MG63 (cell line): ENCODE data around the gene VGLL4. TPM values are rescaled to one million over a fixed set of nuclear protein-coding genes. Genes with fewer than 3 reads are reported as not detected.
"Not testable (repeated sequence)": the region's sequence is repeated elsewhere in the genome, so short reads cannot be mapped to it uniquely, and the experiment has no call there.

Source experiments
- DNase-seq: peaks from one replicate; pipeline ENCODE4 v3.0.0-alpha.2; 2020
- H3K27me3 ChIP-seq: fragments of 250-450 bp; sonication (Bioruptor Pico); 2 replicates; pipeline ENCODE4 v1.5.1; 2020; ENCODE audit warnings: mild to moderate bottlenecking, moderate library complexity
- H3K36me3 ChIP-seq: fragments of 250-450 bp; sonication (Bioruptor Pico); 2 replicates; pipeline ENCODE4 v1.5.1; 2020; ENCODE audit warnings: mild to moderate bottlenecking, moderate library complexity
- H3K4me3 ChIP-seq: fragments of 250-450 bp; sonication (Bioruptor Pico); 2 replicates; pipeline ENCODE4 v1.5.1; 2020; ENCODE audit warnings: mild to moderate bottlenecking, moderate library complexity
- H3K9me3 ChIP-seq: fragments of 250-450 bp; sonication (Bioruptor Pico); 2 replicates; pipeline ENCODE4 v1.5.1; 2020; ENCODE audit warnings: mild to moderate bottlenecking, moderate library complexity
- total RNA-seq: library from RNA; depleted of rRNA; stranded (reverse); fragments of >200 nt; shearing (Covaris generic); gene quantifications from 2 replicates; pipeline ENCODE4 v1.2.3, GENCODE V29; 2014; ENCODE audit warnings: low replicate concordance; rRNA removed

VGLL4 gene, protein sequence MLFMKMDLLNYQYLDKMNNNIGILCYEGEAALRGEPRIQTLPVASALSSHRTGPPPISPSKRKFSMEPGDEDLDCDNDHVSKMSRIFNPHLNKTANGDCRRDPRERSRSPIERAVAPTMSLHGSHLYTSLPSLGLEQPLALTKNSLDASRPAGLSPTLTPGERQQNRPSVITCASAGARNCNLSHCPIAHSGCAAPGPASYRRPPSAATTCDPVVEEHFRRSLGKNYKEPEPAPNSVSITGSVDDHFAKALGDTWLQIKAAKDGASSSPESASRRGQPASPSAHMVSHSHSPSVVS
- total RNA-seq = 21.1 and 42.2 TPM in 2 replicates

DNA sequence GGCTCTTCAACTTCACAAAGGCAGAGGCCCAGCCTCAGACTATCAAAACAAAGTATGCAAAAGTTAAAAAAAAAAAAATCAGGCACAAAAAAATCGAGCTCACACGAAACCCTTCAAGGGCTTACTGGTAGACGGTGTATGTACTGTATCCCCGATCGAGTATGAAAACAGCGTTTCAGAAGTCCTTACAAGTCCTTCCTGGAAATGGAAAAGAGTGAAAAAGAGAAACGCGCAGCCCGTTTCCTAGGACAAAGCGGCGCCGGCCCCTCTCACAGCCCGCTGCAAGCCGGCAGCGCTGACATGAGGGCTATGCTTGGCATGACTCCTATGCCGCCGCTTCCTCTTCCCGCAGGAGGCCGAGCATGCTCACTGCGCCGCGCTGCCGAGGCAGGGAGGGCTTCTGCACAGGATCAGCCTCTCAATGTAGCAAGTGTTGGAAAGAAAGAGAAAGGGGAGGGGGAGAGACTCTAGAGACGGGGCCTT lies at the start of gene VGLL4:
VGLL4 (minus strand) TSS at position 311 of the 483 bp plus-strand sequence. CDS start 397 bp downstream, outside the sequence.
- Histone ChIP-seq H3K27me3 (no peaks in the 10 kb centered on the region), H3K4me3 (peak within 1 kb of the TSS; percentile 64), H3K36me3 (peaks cover 8% of the 10 kb centered on the region; the same call in 1 of the 2 replicates), H3K9me3 (no peaks in the 10 kb centered on the region)
- DNase-seq = peak; percentile 93

DNA sequence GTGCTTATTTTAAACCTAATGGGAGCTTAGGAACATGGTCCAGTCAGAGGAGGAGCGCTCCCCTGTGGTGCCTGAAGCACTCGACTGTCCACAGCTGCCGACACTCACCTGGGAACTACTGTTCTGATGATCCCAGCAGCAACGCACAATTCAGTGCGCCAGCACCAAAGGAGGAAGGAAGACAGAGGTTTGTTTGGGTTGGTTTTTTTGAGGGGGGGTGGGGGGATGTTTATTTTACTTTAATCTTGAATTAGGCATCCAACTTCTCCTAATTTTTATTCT lies 48.8 kb upstream of the VGLL4 start:
- Histone ChIP-seq H3K27me3 (no peaks in the 10 kb centered on the region), H3K36me3 (no peaks in the 10 kb centered on the region), H3K9me3 (no peaks in the 10 kb centered on the region), H3K4me3 (no peak overlapping the region)
- no peak for DNase-seq

DNA sequence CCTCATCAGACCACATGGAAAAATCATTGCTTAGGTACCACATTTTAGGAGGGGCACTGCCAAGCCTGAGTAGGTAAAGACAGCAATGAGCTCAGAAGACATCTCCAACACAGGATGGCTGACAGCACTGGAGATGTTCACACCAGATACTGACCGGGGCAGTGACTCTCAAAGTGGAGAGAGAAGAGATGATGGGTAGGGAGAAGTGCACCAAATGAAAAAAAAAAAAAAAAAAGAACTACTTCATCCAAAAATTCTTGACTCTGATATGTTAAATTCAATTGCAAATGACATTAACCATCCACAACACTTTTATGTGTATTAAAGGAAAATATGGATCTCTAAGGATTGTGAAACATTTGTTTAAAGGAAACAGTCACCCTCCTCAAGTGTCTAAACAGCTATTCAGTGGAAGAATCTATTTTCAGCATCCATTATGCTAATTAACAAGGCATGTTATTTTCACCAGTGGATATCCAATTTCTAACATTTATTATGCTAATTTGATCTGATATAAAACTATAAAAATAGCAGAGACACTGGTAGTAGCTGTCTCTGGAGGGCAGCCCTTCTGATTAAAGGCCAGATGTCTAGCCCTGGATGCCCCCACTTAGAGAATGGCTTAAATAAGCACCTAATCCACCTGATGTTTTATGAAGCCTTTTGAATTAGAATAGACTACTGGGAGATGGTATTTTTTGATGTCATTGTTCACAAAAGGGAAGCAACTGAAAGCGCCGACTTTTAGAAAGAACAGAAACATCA lies 48.2 kb upstream of the VGLL4 start:
- Histone ChIP-seq H3K27me3 (no peaks in the 10 kb centered on the region), H3K4me3 (no peak overlapping the region), H3K9me3 (no peaks in the 10 kb centered on the region), H3K36me3 (no peaks in the 10 kb centered on the region)
- DNase-seq = no peak

DNA sequence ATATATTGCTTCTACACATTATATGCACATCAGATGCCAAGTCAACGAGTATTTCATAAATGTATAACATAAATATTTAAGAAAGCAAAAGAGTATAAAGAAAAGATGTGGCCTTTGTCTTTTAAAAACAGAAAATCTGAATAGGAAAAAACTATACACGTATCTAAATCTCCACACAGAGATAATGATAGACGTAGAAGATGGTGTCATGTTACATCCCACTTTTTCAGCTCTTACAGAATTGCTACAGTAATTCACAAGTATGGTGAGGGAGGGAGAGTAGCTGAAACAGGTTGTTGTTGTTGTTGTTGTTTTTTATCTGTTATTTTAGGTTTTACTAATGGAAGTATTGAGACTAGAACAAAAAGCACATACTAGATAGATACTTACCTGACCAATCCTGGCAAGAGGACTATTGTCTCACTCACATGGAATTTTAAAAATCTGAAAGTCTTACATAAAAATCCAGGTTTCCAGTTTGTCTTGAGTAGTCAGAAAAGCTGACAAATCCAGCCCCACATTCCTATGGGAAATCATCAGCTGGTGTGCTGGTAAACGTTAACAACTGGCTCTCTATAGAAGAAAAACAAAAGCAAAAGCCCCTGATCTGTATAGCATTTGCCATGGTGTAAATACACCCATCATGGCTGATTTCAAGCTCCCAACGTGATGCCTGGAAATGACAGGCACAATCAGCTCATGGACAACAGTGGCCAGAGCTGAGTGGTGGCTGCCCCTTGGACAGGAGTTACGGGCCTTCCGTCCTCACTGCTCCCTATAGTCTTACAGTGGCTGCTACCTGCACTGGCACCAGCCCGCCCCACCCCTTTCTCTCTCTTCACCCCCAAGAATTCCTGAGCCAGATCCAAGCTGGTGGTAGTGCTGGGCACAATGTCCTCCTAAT lies 47.4 kb upstream of the VGLL4 start:
- H3K36me3 ChIP-seq = no peaks in the 10 kb centered on the region
- H3K27me3 ChIP-seq = no peaks in the 10 kb centered on the region
- H3K4me3 ChIP-seq = no peak overlapping the region
- no peaks in the 10 kb centered on the region for H3K9me3 ChIP-seq
- no peak for DNase-seq

DNA sequence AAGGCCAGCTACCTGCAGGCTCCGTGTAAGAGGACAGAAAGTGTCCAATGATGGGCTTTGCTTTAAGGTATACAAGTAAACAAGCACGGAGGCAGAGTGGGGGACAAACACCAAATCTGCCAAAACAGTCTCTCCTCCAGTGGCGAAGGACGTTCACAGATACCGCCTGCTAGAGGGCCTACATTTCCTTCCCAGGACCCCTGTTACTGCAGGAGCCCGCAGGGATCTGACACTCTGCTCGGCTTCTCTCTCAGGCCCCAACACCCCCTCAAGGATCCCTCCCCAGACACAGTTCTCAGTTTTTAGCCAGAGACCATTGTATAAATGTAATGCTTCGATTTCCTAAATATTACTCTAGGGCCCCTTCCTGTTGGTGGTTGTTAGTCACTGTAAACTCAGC lies 46.0 kb upstream of the VGLL4 start:
- Histone ChIP-seq H3K27me3 (no peaks in the 10 kb centered on the region), H3K9me3 (no peaks in the 10 kb centered on the region), H3K36me3 (no peaks in the 10 kb centered on the region), H3K4me3 (no peak overlapping the region)
- no peak for DNase-seq

DNA sequence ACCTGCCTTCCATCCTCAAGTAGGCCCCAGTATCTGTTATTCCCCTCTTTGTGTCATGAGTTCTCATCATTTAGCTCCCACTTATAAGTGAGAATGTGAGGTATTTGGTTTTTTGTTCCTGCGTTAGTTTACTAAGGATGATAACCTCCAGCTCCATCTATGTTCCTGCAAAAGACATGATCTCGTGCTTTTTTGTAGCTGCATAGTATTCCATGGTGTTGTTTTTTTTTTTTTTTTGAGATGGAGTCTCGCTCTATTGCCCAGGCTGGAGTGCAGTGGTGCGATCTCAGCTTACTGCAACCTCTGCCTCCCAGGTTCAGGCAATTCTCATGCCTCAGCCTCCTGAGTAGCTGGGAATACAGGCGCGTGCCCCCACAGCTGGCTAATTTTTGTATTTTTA lies 41.3 kb upstream of the VGLL4 start:
- not testable (repeated sequence) for H3K9me3 ChIP-seq, H3K27me3 ChIP-seq, H3K4me3 ChIP-seq, DNase-seq, H3K36me3 ChIP-seq

DNA sequence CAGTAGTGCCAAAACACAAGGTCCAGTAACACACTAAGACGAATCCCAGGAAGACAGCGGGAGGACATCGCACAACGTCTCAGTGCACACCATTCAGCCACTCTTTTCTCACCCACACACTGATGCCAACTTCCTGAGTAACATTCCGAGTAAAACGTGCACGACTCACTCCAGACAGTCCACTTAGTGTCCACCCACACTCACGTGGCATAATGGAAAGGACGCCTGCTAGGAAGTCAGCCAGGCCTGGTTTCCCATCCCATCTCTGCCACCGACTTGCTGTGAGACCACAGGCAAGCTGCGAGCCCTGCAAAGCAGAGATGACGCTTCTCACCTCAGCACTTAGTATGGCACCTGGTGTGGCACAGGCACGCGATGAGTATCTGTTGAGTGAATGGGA lies 36.8 kb upstream of the VGLL4 start:
- Histone ChIP-seq H3K4me3 (no peak overlapping the region), H3K9me3 (no peaks in the 10 kb centered on the region), H3K36me3 (no peaks in the 10 kb centered on the region), H3K27me3 (no peaks in the 10 kb centered on the region)
- no peak for DNase-seq

DNA sequence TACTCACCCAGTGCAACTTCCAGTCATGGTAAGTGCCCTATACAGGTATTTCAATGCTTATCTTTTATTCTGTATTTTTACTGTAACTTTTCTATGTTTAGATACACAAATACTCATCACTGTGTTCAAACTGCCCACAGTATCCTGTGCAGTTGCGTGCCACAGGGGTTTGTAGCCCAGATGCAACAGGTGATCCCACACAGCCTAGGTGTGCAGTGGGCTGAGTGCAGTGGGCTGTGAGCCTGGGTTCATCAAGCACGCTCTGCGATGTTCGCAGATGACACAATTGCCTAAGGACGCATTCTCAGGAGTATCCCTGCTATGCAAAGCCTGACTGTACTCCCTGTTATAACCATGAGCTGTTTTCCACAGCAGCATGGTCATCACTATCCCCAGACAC lies 36.2 kb upstream of the VGLL4 start:
- Histone ChIP-seq H3K27me3 (no peaks in the 10 kb centered on the region), H3K9me3 (no peaks in the 10 kb centered on the region), H3K36me3 (no peaks in the 10 kb centered on the region), H3K4me3 (no peak overlapping the region)
- no peak for DNase-seq

DNA sequence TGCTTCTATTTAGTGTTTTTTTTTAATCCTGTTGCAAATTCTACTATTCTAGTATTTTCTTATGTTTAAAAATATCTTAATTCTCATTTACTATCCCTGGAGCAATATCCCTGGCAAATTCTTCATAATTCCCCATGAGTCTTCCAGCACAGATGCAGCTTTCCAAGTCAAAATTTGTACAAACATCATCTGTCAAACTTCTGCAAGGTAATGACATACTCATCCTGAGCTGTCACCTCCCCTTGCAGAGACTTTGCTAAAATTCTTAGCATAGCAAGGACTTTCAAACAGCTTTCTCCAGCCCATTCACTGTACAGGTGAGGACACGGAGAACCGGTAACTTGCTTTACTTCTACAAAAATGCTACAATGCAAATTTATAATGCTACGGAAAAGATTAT lies 28.6 kb upstream of the VGLL4 start:
- Histone ChIP-seq H3K4me3 (no peak overlapping the region), H3K27me3 (no peaks in the 10 kb centered on the region), H3K36me3 (no peaks in the 10 kb centered on the region), H3K9me3 (no peaks in the 10 kb centered on the region)
- no peak for DNase-seq

DNA sequence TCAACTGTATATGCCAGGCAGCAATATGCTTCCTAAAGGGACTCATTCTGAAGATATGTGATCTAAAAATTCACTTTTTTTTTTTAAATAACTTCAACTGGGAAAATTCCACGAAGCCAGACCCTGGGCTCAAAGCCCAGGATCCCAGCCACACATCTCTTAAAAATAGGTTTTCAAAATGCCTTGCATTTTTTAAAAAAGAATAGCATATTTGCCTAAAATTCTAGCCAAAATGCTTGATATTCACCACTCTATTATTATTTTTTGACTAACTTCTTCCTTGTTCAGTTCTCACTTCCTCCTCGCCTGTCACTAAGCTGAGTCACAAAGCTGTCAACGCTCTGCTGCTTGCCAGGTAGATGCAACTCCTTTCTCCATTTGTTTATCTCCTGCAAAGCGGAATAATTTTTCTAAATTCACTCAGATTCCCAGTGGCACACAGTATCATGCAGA lies 28.0 kb upstream of the VGLL4 start:
- DNase-seq = peak; percentile 35
- no peaks in the 10 kb centered on the region for H3K27me3 ChIP-seq
- H3K36me3 ChIP-seq = no peaks in the 10 kb centered on the region
- H3K4me3 ChIP-seq = no peak overlapping the region
- no peaks in the 10 kb centered on the region for H3K9me3 ChIP-seq

DNA sequence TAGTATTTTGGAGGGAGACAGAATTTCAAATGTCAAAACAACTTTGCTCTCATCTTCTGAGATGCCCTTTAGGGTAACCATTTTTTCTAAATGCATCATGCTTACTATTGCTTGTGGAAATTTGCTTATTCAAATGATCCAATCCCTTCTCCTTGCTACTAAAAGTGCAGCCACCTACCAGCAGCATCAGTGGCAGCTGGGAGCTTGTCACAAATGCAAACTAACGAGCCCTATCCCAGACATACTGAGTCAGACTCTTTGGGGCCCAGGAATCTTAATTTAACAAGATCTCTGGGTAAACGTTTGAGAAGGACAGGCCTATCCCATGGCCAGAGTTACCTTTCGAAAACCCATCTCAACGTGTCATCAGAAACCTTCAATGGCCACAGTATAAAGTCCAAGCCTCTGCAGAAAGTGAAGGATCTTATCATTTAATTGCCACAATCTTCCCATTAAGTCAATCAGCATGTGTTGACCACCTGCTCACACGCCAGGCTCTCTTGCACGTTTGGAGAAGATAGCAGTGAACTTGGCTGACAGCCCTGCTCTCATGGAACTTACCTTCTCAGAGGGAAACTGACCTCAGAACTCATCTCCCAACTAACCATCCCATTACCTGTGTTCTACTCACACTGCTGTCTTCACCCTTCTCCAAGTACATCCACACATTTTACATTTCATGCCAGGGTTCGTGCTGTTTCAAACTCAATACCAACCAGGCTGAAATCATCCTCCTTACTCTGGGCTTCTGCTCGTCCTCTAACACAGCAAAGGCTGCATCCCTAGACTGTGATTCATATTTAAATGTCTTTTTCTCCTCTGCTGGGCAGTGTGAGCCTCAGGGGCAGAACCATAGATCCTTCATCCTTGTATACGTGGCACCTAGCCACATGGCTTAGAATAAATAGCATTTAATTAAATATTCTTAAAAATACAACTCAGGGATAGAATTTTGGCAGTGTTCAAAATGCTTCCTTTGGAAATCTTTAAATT lies 24.8 kb upstream of the VGLL4 start:
- Histone ChIP-seq H3K36me3 (no peaks in the 10 kb centered on the region), H3K9me3 (no peaks in the 10 kb centered on the region), H3K27me3 (no peaks in the 10 kb centered on the region), H3K4me3 (no peak overlapping the region)
- DNase-seq = no peak

DNA sequence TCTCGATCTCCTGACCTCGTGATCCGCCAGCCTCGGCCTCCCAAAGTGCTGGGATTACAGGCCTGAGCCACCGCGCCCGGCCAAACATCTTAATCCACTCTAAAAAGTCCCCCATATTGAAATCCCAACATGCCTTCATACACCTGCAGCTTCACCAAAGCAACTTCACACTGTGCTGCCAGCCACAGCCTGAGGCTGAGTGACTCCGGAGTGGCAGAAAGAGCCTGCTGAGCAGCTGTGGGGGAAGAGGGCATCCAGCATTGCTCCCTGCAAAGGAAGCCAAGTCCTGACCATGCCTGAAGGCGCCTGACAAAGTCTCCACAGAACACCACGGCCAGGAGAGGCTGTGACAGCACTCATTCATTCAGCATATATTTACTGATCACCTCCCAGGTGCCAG lies 21.6 kb upstream of the VGLL4 start:
- H3K36me3 ChIP-seq = no peaks in the 10 kb centered on the region
- no peaks in the 10 kb centered on the region for H3K9me3 ChIP-seq
- no peak overlapping the region for H3K4me3 ChIP-seq
- DNase-seq = no peak
- no peaks in the 10 kb centered on the region for H3K27me3 ChIP-seq

DNA sequence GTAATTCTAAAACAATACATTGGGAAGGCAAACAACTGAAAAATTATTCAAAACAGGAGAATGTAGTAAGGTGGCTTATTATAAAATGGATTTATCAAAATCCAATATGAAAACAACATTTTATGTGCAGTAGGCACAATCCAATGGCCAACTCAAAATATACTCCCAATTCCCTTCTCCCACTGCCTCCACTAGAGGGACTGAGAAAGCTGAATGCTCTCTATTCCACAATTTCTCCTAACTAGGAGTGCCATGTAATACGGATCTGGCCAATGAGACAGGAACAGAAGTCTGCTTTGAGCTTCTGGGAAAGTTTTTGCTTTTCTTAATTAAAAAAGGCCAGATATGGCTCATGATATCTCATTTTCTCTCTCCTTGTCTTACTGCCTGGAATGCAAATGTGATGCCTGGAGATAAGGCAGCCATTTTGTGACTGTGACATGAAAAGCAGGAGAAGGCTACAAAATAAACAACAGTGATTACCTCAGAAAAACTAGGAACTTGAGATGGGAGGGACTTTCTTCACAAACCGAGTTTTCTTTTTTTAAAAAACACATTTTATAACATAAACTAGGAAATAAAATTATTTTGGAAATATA lies 18.8 kb upstream of the VGLL4 start:
- H3K27me3 ChIP-seq = no peaks in the 10 kb centered on the region
- H3K9me3 ChIP-seq = no peaks in the 10 kb centered on the region
- no peaks in the 10 kb centered on the region for H3K36me3 ChIP-seq
- H3K4me3 ChIP-seq = no peak overlapping the region
- DNase-seq = no peak

DNA sequence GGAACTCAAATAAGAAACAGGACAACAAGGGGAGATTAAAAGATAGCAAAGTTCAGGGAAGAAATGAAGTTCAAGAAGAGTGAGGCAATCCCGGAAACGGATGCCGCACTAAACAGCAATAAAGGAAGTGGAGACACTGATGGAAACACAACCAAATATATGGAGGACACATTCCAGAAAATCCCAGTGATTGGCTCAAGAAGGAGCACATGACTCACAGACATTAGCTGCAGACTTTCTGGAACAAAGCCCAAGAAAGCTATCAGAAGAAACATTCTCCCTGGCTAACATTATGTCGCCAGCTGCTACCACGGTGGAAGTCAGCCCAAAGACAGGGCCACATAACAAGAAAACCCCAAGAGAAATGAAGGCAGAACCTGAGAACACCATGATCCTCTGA lies 18.1 kb upstream of the VGLL4 start:
- no peak overlapping the region for H3K4me3 ChIP-seq
- H3K9me3 ChIP-seq = no peaks in the 10 kb centered on the region
- DNase-seq = peak; percentile 26
- no peaks in the 10 kb centered on the region for H3K27me3 ChIP-seq
- H3K36me3 ChIP-seq = no peaks in the 10 kb centered on the region

DNA sequence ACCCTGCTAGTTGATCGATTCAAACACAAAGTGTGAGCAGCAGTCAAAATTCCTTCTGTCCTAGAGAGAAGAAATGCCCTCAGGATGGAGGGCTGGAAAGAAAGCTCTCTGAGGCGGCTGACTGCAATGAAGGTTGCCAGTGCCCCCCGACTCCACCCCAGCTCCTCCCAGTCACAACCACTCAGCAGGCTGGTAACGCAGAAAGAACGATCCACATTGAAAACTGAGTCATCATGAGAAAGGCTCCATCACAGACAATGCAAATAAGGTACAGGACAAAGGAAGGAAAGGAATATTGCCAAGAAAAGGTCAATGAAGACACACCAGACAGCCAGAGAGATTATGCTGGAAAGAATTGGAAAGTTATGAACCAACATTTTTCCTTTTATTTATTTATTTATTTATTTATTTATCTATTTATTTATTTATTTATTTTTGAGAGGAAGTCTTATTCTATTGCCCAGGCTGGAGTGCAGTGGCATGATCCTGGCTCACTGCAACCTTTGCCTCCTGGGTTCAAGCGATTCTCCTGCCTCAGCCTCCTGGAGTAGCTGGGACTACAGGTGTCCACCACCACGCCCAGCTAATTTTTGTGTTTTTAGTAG lies 17.4 kb upstream of the VGLL4 start:
- Histone ChIP-seq H3K36me3 (no peaks in the 10 kb centered on the region), H3K4me3 (no peak overlapping the region), H3K27me3 (no peaks in the 10 kb centered on the region), H3K9me3 (no peaks in the 10 kb centered on the region)
- no peak for DNase-seq
